Effector memory CD8-positive, alpha-beta T cell (primary cell): Measurements from ENCODE around the gene ZBTB42.
A peak's percentile ranks its signal among the peaks of the same experiment; 100 is the strongest.

Source experiments
- ATAC-seq: fragments of 150-1000 bp; cut with Tn5 transposase; replicated peaks from 2 replicates; pipeline ENCODE4 v1.10.0; 2021; ENCODE audit warnings: mild to moderate bottlenecking, moderate library complexity
- DNase-seq, 3 experiments: peaks; one replicate each; pipeline ENCODE4 v3.0.0; 2021
- H3K27ac Mint-ChIP-seq, 2 donors: one replicate each; pipeline ENCODE4 v1.8.0; 2022; ENCODE audit warnings: mild to moderate bottlenecking in 2 of 2, mixed read lengths in 2 of 2, moderate library complexity in 2 of 2
- H3K27me3 Mint-ChIP-seq, 2 donors: one replicate each; pipeline ENCODE4 v1.8.0; 2022; ENCODE audit warnings: mixed read lengths in 2 of 2
- H3K36me3 Mint-ChIP-seq: one replicate; pipeline ENCODE4 v1.8.0; 2022; ENCODE audit warnings: mild to moderate bottlenecking, moderate library complexity, mixed read lengths; ENCODE audit not compliant: insufficient read depth
- H3K4me1 Mint-ChIP-seq, 2 donors: one replicate each; pipeline ENCODE4 v1.8.0; 2022; ENCODE audit warnings: low read depth in 2 of 2, mixed read lengths in 2 of 2
- H3K4me3 Mint-ChIP-seq, 2 donors: one replicate each; pipeline ENCODE4 v1.8.0; 2022; ENCODE audit warnings: mild to moderate bottlenecking in 2 of 2, mixed read lengths in 2 of 2, moderate library complexity in 2 of 2
- H3K9me3 Mint-ChIP-seq, 2 donors: one replicate each; pipeline ENCODE4 v1.8.0; 2022; ENCODE audit warnings: mixed read lengths in 2 of 2
- total RNA-seq, 9 experiments: gene quantifications; one replicate each; lab custom pipeline; 2026; lab: John Stamatoyannopoulos, UW

ZBTB42 gene
- 5.6 to 11.4 (median 7.7) reads per million in 9 experiments for total RNA-seq

- H3K4me3 Mint-ChIP-seq = peak within 1 kb of the TSS; percentile 86 to 90
- DNase-seq = peak; percentile 59 to 64 (median 60)
- peak within 1 kb of the TSS; percentile 49 to 89 for H3K27ac Mint-ChIP-seq
- peaks cover 27% of the 10 kb centered on the region for H3K36me3 Mint-ChIP-seq
- peak; percentile 61 for ATAC-seq
- peaks cover 3 to 24% of the 10 kb centered on the region in 2 donors for H3K4me1 Mint-ChIP-seq
- H3K27me3 Mint-ChIP-seq = no peaks in the 10 kb centered on the region
- no peaks in the 10 kb centered on the region for H3K9me3 Mint-ChIP-seq
These were observed at the start of gene ZBTB42 for GRCh38 chr14:104800771-104801519. Gene ZBTB42 (plus strand): TSS chr14:104801101. CDS start chr14:104801198, 97 bp downstream.

GRCh38 chr14:104751539-104752422 is 49.1 kb upstream of the ZBTB42 start:
- ATAC-seq = no peak
- H3K4me1 Mint-ChIP-seq = peaks cover 19 to 32% of the 10 kb centered on the region in 2 donors
- H3K36me3 Mint-ChIP-seq = peaks cover 29% of the 10 kb centered on the region
- peak overlapping the region; percentile 96 to 97 for H3K27ac Mint-ChIP-seq
- no peaks in the 10 kb centered on the region for H3K27me3 Mint-ChIP-seq
- peak overlapping the region; percentile 88 to 89 for H3K4me3 Mint-ChIP-seq
- peak in 1 of 3 experiments; percentile 19 for DNase-seq
- H3K9me3 Mint-ChIP-seq = no peaks in the 10 kb centered on the region

- DNase-seq (peak in 1 of 3 experiments; percentile 99), ATAC-seq (no peak)
- Mint-ChIP-seq H3K4me1 (peaks cover 19 to 32% of the 10 kb centered on the region in 2 donors), H3K4me3 (peak overlapping the region; percentile 88 to 89), H3K9me3 (no peaks in the 10 kb centered on the region), H3K27ac (peak overlapping the region; percentile 96 to 97), H3K27me3 (no peaks in the 10 kb centered on the region), H3K36me3 (peaks cover 35% of the 10 kb centered on the region)
These were observed 48.5 kb upstream of the ZBTB42 start for GRCh38 chr14:104752423-104752734.

- peak; percentile 97 to 100 (median 99) for DNase-seq
- H3K27ac Mint-ChIP-seq = peak within 1 kb of the TSS; percentile 96 to 97
- ATAC-seq = peak; percentile 87
- H3K36me3 Mint-ChIP-seq = peaks cover 35% of the 10 kb centered on the region
- peaks cover 19 to 34% of the 10 kb centered on the region in 2 donors for H3K4me1 Mint-ChIP-seq
- H3K27me3 Mint-ChIP-seq = no peaks in the 10 kb centered on the region
- no peaks in the 10 kb centered on the region for H3K9me3 Mint-ChIP-seq
- H3K4me3 Mint-ChIP-seq = peak within 1 kb of the TSS; percentile 88 to 89
These were observed 48.0 kb upstream of the ZBTB42 start, which contains the start of gene SIVA1 for GRCh38 chr14:104752735-104753527. Gene SIVA1 (plus strand): TSS chr14:104753147. CDS start chr14:104753202, 55 bp downstream.

GRCh38 chr14:104753528-104754212 is 47.2 kb upstream of the ZBTB42 start:
- peaks cover 19 to 34% of the 10 kb centered on the region in 2 donors for H3K4me1 Mint-ChIP-seq
- peaks cover 39% of the 10 kb centered on the region for H3K36me3 Mint-ChIP-seq
- no peaks in the 10 kb centered on the region for H3K9me3 Mint-ChIP-seq
- no peaks in the 10 kb centered on the region for H3K27me3 Mint-ChIP-seq
- DNase-seq (no peak), ATAC-seq (no peak)
- peak overlapping the region; percentile 96 to 97 for H3K27ac Mint-ChIP-seq
- peak overlapping the region; percentile 88 to 89 for H3K4me3 Mint-ChIP-seq

GRCh38 chr14:104754213-104754851 is 46.6 kb upstream of the ZBTB42 start:
- Mint-ChIP-seq H3K9me3 (no peaks in the 10 kb centered on the region), H3K4me1 (peaks cover 19 to 34% of the 10 kb centered on the region in 2 donors), H3K4me3 (peak overlapping the region; percentile 88 to 89), H3K27me3 (no peaks in the 10 kb centered on the region), H3K36me3 (peaks cover 46% of the 10 kb centered on the region), H3K27ac (peak overlapping the region; percentile 96 to 97)
- DNase-seq (no peak), ATAC-seq (no peak)

- Mint-ChIP-seq H3K36me3 (peaks cover 53% of the 10 kb centered on the region), H3K9me3 (no peaks in the 10 kb centered on the region), H3K27ac (peak overlapping the region; percentile 44 to 55), H3K4me1 (peaks cover 19 to 37% of the 10 kb centered on the region in 2 donors), H3K4me3 (no peak overlapping the region), H3K27me3 (no peaks in the 10 kb centered on the region)
- ATAC-seq (no peak), DNase-seq (no peak)
These were observed 45.3 kb upstream of the ZBTB42 start for GRCh38 chr14:104755621-104756020.

- Mint-ChIP-seq H3K27me3 (no peaks in the 10 kb centered on the region), H3K4me1 (peaks cover 19 to 39% of the 10 kb centered on the region in 2 donors), H3K27ac (peak overlapping the region in 1 of 2 donors; percentile 44), H3K9me3 (no peaks in the 10 kb centered on the region), H3K36me3 (peaks cover 59% of the 10 kb centered on the region), H3K4me3 (no peak overlapping the region)
- no peak for DNase-seq
- no peak for ATAC-seq
These were observed 44.2 kb upstream of the ZBTB42 start for GRCh38 chr14:104756477-104757237.

- ATAC-seq (no peak), DNase-seq (no peak)
- Mint-ChIP-seq H3K27ac (no peak overlapping the region), H3K4me1 (peaks cover 20 to 39% of the 10 kb centered on the region in 2 donors), H3K27me3 (no peaks in the 10 kb centered on the region), H3K9me3 (no peaks in the 10 kb centered on the region), H3K36me3 (peaks cover 62% of the 10 kb centered on the region), H3K4me3 (no peak overlapping the region)
These were observed 43.7 kb upstream of the ZBTB42 start for GRCh38 chr14:104757238-104757585.

GRCh38 chr14:104757681-104758392 is 43.1 kb upstream of the ZBTB42 start:
- DNase-seq = no peak
- peaks cover 23 to 37% of the 10 kb centered on the region in 2 donors for H3K4me1 Mint-ChIP-seq
- no peaks in the 10 kb centered on the region for H3K9me3 Mint-ChIP-seq
- ATAC-seq = no peak
- no peaks in the 10 kb centered on the region for H3K27me3 Mint-ChIP-seq
- H3K36me3 Mint-ChIP-seq = peaks cover 59% of the 10 kb centered on the region
- no peak overlapping the region for H3K4me3 Mint-ChIP-seq
- H3K27ac Mint-ChIP-seq = no peak overlapping the region
